HepG2 (cell line): ENCODE results near the gene LRRC17.

ENCODE experiments used
- FOXK1 ChIP-seq: sonication (generic); formaldehyde crosslinking; IDR thresholded peaks from 2 replicates; pipeline ENCODE4 v1.4.0; 2020; ENCODE audit warnings: low read depth, missing genetic modification reagents, borderline replicate concordance
- LCORL ChIP-seq, 2 experiments: fragments of 450-650 bp in 1 of 2; sonication (generic) in 1 of 2; formaldehyde crosslinking in 1 of 2; IDR thresholded peaks; 2 replicates each; pipeline versions ENCODE4 v1.5.0 to v1.6.1; 2017 to 2020; ENCODE audit warnings: antibody characterized with exemption in 1 of 2, missing genetic modification reagents in 1 of 2
- NFIC ChIP-seq: IDR thresholded peaks from 2 replicates; pipeline ENCODE4 v1.6.1; 2012; ENCODE audit warnings: mild to moderate bottlenecking, low read length, inconsistent platforms
- SMC3 ChIP-seq: IDR thresholded peaks from 2 replicates; pipeline ENCODE4 v1.6.1; 2011; ENCODE audit warnings: low read length, improper control_type of control experiment
- TP53 ChIP-seq: sonication (generic); formaldehyde crosslinking; conservative IDR thresholded peaks from 2 replicates; pipeline ENCODE4 v1.4.0; 2020; ENCODE audit warnings: missing genetic modification reagents

- TF ChIP-seq SMC3 = no peak
- no peak for TF ChIP-seq NFIC
- no peak for TF ChIP-seq FOXK1
- TF ChIP-seq LCORL (IDR thresholded peaks at IDR 0.05) = no peak
- no peak for TF ChIP-seq LCORL (CRISPR knock-in tag; IDR thresholded peaks at IDR 0.05)
- no peak for TF ChIP-seq TP53 (CRISPR knock-in tag)
Measured at GRCh38 chr7:102938679-102939078, 25.9 kb downstream of the LRRC17 start.
